Activated CD8-positive, alpha-beta memory T cell treated with anti-CD3 and anti-CD28 coated beads for 1 hour (primary cell): Measurements from ENCODE around the gene PEX14.
A peak's percentile ranks its signal among the peaks of the same experiment; 100 is the strongest.
"Not testable (repeated sequence)": the region's sequence is repeated elsewhere in the genome, so short reads cannot be mapped to it uniquely, and the experiment has no call there.

Source experiments
- DNase-seq, 2 donors: peaks; one replicate each; pipeline ENCODE4 v3.0.0-alpha.2; 2020; ENCODE audit warnings: low read depth in 1 of 2; ENCODE audit errors: extremely low read depth in 1 of 2

PEX14 gene

GRCh38 chr1:10474613-10475507, at the start of gene PEX14:
PEX14 (plus strand) TSS chr1:10474950; CDS start chr1:10474967, 17 bp downstream.
- DNase-seq, result peak in 1 of 2 donors; percentile 69

- DNase-seq, result not testable (repeated sequence)
These were observed 48.8 kb upstream of the PEX14 start for GRCh38 chr1:10425826-10426534.

- DNase-seq, result not testable (repeated sequence)
These were observed 48.3 kb upstream of the PEX14 start for GRCh38 chr1:10426535-10426848.

GRCh38 chr1:10428984-10429383, 45.8 kb upstream of the PEX14 start:
- no peak for DNase-seq

- no peak for DNase-seq
These were observed 44.9 kb upstream of the PEX14 start for GRCh38 chr1:10429868-10430215.

GRCh38 chr1:10430216-10431069, 44.3 kb upstream of the PEX14 start, which contains the start of gene CENPS:
CENPS (plus strand) TSS chr1:10430433; CDS start chr1:10430518, 85 bp downstream.
- peak; percentile 64 to 92 for DNase-seq

GRCh38 chr1:10431070-10431730, 43.5 kb upstream of the PEX14 start:
- no peak for DNase-seq

- DNase-seq, result no peak
These were observed 41.6 kb upstream of the PEX14 start for GRCh38 chr1:10432910-10433700.

- no peak for DNase-seq
These were observed 41.0 kb upstream of the PEX14 start for GRCh38 chr1:10433790-10434189.

GRCh38 chr1:10434590-10434989, 40.2 kb upstream of the PEX14 start:
- DNase-seq, result no peak

- no peak for DNase-seq
These were observed 37.7 kb upstream of the PEX14 start for GRCh38 chr1:10437052-10437451.

- no peak for DNase-seq
These were observed 36.0 kb upstream of the PEX14 start for GRCh38 chr1:10438677-10439163.

- DNase-seq, result no peak
These were observed 34.4 kb upstream of the PEX14 start for GRCh38 chr1:10440305-10440704.

GRCh38 chr1:10440794-10441193, 34.0 kb upstream of the PEX14 start:
- DNase-seq, result no peak

GRCh38 chr1:10444248-10444647, 30.5 kb upstream of the PEX14 start:
- no peak for DNase-seq

- no peak for DNase-seq
These were observed 29.9 kb upstream of the PEX14 start for GRCh38 chr1:10444795-10445397.

- no peak for DNase-seq
These were observed 27.8 kb upstream of the PEX14 start for GRCh38 chr1:10446790-10447422.

- DNase-seq, result no peak
These were observed 25.0 kb upstream of the PEX14 start, which contains the start of gene CORT for GRCh38 chr1:10449751-10450150. CORT (plus strand) TSS chr1:10450031; CDS start chr1:10450224, 193 bp downstream.
